B cell (primary cell): Measurements from ENCODE around the gene LCN15.

Source experiments
- EZH2 ChIP-seq: IDR thresholded peaks from 2 replicates; pipeline ENCODE4 v1.6.1; 2012; ENCODE audit warnings: borderline replicate concordance, low read depth, mild to moderate bottlenecking, moderate library complexity, low read length; ENCODE audit not compliant: insufficient read depth, poor library complexity, severe bottlenecking
- TF ChIP-seq, protein P1 (sequence below): fragments of 200-600 bp; IDR thresholded peaks from one replicate; pipeline ENCODE4 v1.8.0; 2022; ENCODE audit warnings: antibody characterized with exemption, mild to moderate bottlenecking

DNA sequence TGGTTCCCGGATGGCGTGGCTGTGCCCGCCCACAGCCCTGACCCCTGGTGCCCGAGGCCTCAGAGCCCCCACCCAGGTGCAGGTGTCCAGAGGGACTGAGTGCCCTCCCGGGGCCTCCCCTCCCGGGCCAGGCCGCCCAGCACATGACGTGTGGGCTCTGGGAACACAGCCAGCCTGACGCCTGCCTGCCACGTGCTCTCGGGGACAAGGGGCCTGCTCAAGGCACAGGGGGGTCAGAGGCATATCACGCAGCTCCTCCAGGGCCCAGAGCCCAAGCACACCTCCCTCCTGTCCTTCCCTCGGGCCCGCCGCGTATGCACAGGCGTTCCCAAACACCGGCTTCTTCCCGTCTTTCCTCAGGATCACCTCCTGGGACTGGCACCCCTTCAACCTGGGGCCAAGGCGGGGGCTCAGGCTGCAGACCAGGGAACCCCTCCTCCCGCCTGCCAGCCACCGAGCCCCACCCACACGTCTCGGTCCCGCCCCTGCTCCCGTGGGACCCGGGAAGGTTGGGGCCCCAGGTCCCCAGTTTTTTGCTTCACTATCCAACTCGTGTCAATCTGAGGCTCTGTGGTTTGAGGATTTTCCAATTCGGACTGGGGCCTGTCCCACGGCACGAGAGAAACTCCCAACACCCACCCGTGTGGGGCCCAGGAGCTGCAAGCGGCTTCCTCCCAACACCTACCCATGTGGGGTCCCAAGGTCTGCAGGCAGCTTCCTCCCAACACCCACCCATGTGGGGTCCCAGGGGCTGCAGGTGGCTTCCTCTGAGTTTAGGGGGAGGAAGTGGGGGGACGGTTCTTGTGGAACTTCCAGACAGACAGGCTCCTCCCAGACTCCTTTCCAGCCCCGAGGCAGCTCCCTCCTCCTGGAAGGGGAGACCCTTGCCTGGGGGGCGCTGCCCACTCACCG is 23.1 kb downstream of the LCN15 start:
- no peak for TF ChIP-seq EZH2
- TF ChIP-seq, protein P1, sequence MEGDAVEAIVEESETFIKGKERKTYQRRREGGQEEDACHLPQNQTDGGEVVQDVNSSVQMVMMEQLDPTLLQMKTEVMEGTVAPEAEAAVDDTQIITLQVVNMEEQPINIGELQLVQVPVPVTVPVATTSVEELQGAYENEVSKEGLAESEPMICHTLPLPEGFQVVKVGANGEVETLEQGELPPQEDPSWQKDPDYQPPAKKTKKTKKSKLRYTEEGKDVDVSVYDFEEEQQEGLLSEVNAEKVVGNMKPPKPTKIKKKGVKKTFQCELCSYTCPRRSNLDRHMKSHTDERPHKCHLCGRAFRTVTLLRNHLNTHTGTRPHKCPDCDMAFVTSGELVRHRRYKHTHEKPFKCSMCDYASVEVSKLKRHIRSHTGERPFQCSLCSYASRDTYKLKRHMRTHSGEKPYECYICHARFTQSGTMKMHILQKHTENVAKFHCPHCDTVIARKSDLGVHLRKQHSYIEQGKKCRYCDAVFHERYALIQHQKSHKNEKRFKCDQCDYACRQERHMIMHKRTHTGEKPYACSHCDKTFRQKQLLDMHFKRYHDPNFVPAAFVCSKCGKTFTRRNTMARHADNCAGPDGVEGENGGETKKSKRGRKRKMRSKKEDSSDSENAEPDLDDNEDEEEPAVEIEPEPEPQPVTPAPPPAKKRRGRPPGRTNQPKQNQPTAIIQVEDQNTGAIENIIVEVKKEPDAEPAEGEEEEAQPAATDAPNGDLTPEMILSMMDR = no peak
